ENCODE measurements around the gene COMMD1. TPM values are rescaled to one million over a fixed set of nuclear protein-coding genes. Genes with fewer than 3 reads are reported as not detected.
"Not testable (repeated sequence)": the region's sequence is repeated elsewhere in the genome, so short reads cannot be mapped to it uniquely, and the experiment has no call there.

Gene COMMD1
- total RNA-seq, 2 experiments from 2014 or later = 11.5 to 13.2 TPM

DNA sequence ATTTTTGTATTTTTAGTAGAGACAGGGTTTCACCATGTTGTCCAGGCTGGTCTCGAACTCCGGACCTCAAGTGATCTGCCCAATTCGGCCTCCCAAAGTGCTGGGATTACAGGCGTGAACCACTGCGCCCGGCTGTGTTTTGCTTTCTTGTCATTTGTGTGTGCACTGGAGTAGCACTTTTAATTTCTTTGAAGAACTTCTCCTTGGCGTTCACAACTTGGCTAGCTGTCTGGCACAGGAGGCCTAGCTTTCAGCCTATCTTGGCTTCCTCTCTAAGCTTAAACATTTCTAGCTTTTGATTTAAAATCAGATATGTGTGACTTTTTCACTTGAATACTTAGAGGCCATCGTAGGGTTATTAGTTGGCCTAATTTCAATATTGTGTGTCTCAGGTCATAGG, 93.0 kb downstream of the COMMD1 start:
- intact Hi-C loops (cut with DNase I, micrococcal nuclease) = loop anchor here in 1 of 2 experiments (10.0 kb wide), 1 partner anchor 776 kb away; no protein-coding TSS in a partner anchor
- ATAC-seq (ENCODE audit: poor library complexity) (no peak), DNase-seq (no peak)
- no peak overlapping the region for H3K27ac Mint-ChIP-seq
- Histone ChIP-seq H3K4me3 (ENCODE audit: low read length) (no peak overlapping the region), H3K27me3 (ENCODE audit: control insufficient read depth in 1 of 2, insufficient read depth in 2 of 2, low read length in 2 of 2) (no peaks in the 10 kb centered on the region), H3K36me3 (ENCODE audit: insufficient read depth, low read length) (peaks cover 7% of the 10 kb centered on the region), H3K9me3 (ENCODE audit: control insufficient read depth in 1 of 2, insufficient read depth in 1 of 2, low read length in 2 of 2) (no peaks in the 10 kb centered on the region), H3K27ac (ENCODE audit: low read depth in 1 of 2, low read length in 2 of 2) (no peak overlapping the region), H3K4me1 (ENCODE audit: insufficient read depth, low read length) (no peaks in the 10 kb centered on the region)
- H3K4me1 Mint-ChIP-seq (ENCODE audit: low read depth) = no peaks in the 10 kb centered on the region
- CTCF ChIA-PET = no interaction called here
- TF ChIP-seq, protein P1, sequence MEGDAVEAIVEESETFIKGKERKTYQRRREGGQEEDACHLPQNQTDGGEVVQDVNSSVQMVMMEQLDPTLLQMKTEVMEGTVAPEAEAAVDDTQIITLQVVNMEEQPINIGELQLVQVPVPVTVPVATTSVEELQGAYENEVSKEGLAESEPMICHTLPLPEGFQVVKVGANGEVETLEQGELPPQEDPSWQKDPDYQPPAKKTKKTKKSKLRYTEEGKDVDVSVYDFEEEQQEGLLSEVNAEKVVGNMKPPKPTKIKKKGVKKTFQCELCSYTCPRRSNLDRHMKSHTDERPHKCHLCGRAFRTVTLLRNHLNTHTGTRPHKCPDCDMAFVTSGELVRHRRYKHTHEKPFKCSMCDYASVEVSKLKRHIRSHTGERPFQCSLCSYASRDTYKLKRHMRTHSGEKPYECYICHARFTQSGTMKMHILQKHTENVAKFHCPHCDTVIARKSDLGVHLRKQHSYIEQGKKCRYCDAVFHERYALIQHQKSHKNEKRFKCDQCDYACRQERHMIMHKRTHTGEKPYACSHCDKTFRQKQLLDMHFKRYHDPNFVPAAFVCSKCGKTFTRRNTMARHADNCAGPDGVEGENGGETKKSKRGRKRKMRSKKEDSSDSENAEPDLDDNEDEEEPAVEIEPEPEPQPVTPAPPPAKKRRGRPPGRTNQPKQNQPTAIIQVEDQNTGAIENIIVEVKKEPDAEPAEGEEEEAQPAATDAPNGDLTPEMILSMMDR (IDR thresholded peaks at IDR 0.05) = no peak
- POLR2A ChIA-PET = no interaction called here
- no peak overlapping the region for H3K4me3 Mint-ChIP-seq
- no peaks in the 10 kb centered on the region for H3K27me3 Mint-ChIP-seq
- no peaks in the 10 kb centered on the region for H3K9me3 Mint-ChIP-seq
- peaks cover 12% of the 10 kb centered on the region for H3K36me3 Mint-ChIP-seq (ENCODE audit: low read depth)

- H3K36me3 Mint-ChIP-seq (ENCODE audit: low read depth) = peaks cover 28% of the 10 kb centered on the region
- no peak overlapping the region for H3K27ac ChIP-seq (ENCODE audit: low read depth in 1 of 2, low read length in 2 of 2)
- no peaks in the 10 kb centered on the region for H3K4me1 Mint-ChIP-seq (ENCODE audit: low read depth)
- no peak overlapping the region for H3K4me3 ChIP-seq (ENCODE audit: low read length)
- ChIA-PET POLR2A (no interaction called here), CTCF (no interaction called here)
- H3K27me3 Mint-ChIP-seq = no peaks in the 10 kb centered on the region
- no peaks in the 10 kb centered on the region for H3K9me3 Mint-ChIP-seq
- peaks cover 0 to 4% of the 10 kb centered on the region in 2 experiments for H3K9me3 ChIP-seq (ENCODE audit: control insufficient read depth in 1 of 2, insufficient read depth in 1 of 2, low read length in 2 of 2)
- no peak for ATAC-seq (ENCODE audit: poor library complexity)
- intact Hi-C loops (cut with DNase I, micrococcal nuclease) = no loop called here
- TF ChIP-seq, protein P1 (IDR thresholded peaks at IDR 0.05) = no peak
- H3K4me1 ChIP-seq (ENCODE audit: insufficient read depth, low read length) = no peaks in the 10 kb centered on the region
- H3K27me3 ChIP-seq (ENCODE audit: control insufficient read depth in 1 of 2, insufficient read depth in 2 of 2, low read length in 2 of 2) = no peaks in the 10 kb centered on the region
- no peak overlapping the region for H3K27ac Mint-ChIP-seq
- H3K36me3 ChIP-seq (ENCODE audit: insufficient read depth, low read length) = peaks cover 12% of the 10 kb centered on the region
- no peak overlapping the region for H3K4me3 Mint-ChIP-seq
- DNase-seq = no peak
Measured at GRCh38 chr2:62000538-62000937, 95.1 kb downstream of the COMMD1 start.

- H3K4me1 Mint-ChIP-seq (ENCODE audit: low read depth) = no peaks in the 10 kb centered on the region
- Histone ChIP-seq H3K27me3 (ENCODE audit: control insufficient read depth in 1 of 2, insufficient read depth in 2 of 2, low read length in 2 of 2) (no peaks in the 10 kb centered on the region), H3K4me1 (ENCODE audit: insufficient read depth, low read length) (no peaks in the 10 kb centered on the region), H3K36me3 (ENCODE audit: insufficient read depth, low read length) (peaks cover 12% of the 10 kb centered on the region), H3K9me3 (ENCODE audit: control insufficient read depth in 1 of 2, insufficient read depth in 1 of 2, low read length in 2 of 2) (peaks cover 0 to 4% of the 10 kb centered on the region in 2 experiments), H3K27ac (ENCODE audit: low read depth in 1 of 2, low read length in 2 of 2) (no peak overlapping the region), H3K4me3 (ENCODE audit: low read length) (no peak overlapping the region)
- no peak overlapping the region for H3K27ac Mint-ChIP-seq
- H3K27me3 Mint-ChIP-seq = no peaks in the 10 kb centered on the region
- no peak overlapping the region for H3K4me3 Mint-ChIP-seq
- POLR2A ChIA-PET = no interaction called here
- TF ChIP-seq, protein P1 (IDR thresholded peaks at IDR 0.05) = no peak
- CTCF ChIA-PET = no interaction called here
- no peak for DNase-seq
- peaks cover 28% of the 10 kb centered on the region for H3K36me3 Mint-ChIP-seq (ENCODE audit: low read depth)
- H3K9me3 Mint-ChIP-seq = no peaks in the 10 kb centered on the region
- intact Hi-C loops (cut with DNase I, micrococcal nuclease) = no loop called here
- no peak for ATAC-seq (ENCODE audit: poor library complexity)
Measured at GRCh38 chr2:62001431-62001830, 96.0 kb downstream of the COMMD1 start.

GRCh38 chr2:62004428-62004827, 99.0 kb downstream of the COMMD1 start:
- H3K4me3 Mint-ChIP-seq; CTCF ChIA-PET; H3K4me1 Mint-ChIP-seq (ENCODE audit: low read depth); DNase-seq; H3K27me3 Mint-ChIP-seq; H3K4me3 ChIP-seq (ENCODE audit: low read length); POLR2A ChIA-PET; H3K9me3 ChIP-seq (ENCODE audit: control insufficient read depth in 1 of 2, insufficient read depth in 1 of 2, low read length in 2 of 2); H3K4me1 ChIP-seq (ENCODE audit: insufficient read depth, low read length); H3K27ac Mint-ChIP-seq; H3K27ac ChIP-seq (ENCODE audit: low read depth in 1 of 2, low read length in 2 of 2); H3K9me3 Mint-ChIP-seq; intact Hi-C loops (cut with DNase I, micrococcal nuclease); H3K27me3 ChIP-seq (ENCODE audit: control insufficient read depth in 1 of 2, insufficient read depth in 2 of 2, low read length in 2 of 2); ATAC-seq (ENCODE audit: poor library complexity): not testable (repeated sequence)
- peaks cover 12% of the 10 kb centered on the region for H3K36me3 ChIP-seq (ENCODE audit: insufficient read depth, low read length)
- H3K36me3 Mint-ChIP-seq (ENCODE audit: low read depth) = peaks cover 33% of the 10 kb centered on the region
